ENCODE measurements around the gene GNB2. TPM values are rescaled to one million over a fixed set of nuclear protein-coding genes. Genes with fewer than 3 reads are reported as not detected.

The GNB2 gene
- polyA plus RNA-seq, 1 donor (not counting 4 experiments of a cell fraction or from before 2014, with no cell fraction given) = 87.2 TPM

DNA sequence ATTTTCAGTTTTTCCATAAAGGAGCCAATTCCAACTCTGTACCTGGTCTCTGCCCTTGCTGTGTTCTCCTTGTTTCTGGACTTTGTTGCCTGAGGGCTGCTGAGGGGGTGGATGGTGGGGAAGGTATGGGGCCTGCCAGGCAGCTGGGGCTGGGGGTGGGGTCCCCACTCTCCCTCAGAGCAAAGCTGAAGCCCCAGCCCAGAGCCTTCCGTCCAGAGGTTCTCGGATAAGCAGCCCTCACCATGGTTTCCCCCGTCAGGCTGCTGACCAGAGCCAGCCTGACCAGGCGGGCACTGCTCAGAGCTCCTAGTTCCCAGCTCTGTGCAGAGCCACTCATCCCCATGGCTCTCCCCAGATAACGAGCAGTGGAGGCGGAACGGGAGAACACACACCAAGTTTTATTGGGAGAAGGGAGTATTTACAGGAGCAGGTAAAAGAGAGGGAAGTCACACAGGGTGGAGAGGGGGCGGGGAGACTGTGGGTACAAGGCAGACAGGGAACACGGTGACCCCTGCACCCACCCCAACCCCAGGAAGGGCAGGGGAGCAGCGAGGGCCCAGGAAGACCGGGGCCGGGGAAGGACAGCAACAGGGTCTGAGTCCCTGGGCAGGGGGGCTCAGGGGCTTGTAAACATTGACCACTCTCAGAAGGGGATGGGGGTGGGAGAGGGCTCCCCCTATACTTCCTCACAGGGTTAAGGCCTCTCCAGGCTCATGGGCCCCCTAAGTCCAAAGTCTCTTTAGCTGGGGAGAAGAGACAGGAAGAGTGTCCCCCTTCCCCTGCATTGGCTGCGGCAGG lies 5.8 kb downstream of the GNB2 start:
- H3K36me3 ChIP-seq (ENCODE audit: control insufficient read depth in 2 of 2, extremely low read depth in 1 of 2, insufficient read depth in 2 of 2, low read length in 2 of 2) = peaks cover 28% of the 10 kb centered on the region in 2 experiments
- H2AFZ ChIP-seq (ENCODE audit: control insufficient read depth, low read length) = no peak overlapping the region
- peaks cover 25% of the 10 kb centered on the region for H3K79me2 ChIP-seq (ENCODE audit: control insufficient read depth, insufficient read depth, low read length)
- no peak overlapping the region for H3K9ac ChIP-seq (ENCODE audit: control insufficient read depth, extremely low read depth, insufficient read depth, low read length)
- no peaks in the 10 kb centered on the region for H3K9me3 ChIP-seq (ENCODE audit: control insufficient read depth, low read depth, low read length)
- H3K9me1 ChIP-seq (ENCODE audit: control insufficient read depth, extremely low read depth, insufficient read depth, low read length) = no peaks in the 10 kb centered on the region
- H4K20me1 ChIP-seq (ENCODE audit: control insufficient read depth, extremely low read depth, insufficient read depth, low read length) = peaks cover 3% of the 10 kb centered on the region
- dilution Hi-C loops (cut with MboI; ENCODE audit: extremely low pct_ligation_motif_present, low sequenced_read_pairs) = no loop called here
- H3K4me2 ChIP-seq (ENCODE audit: control insufficient read depth, extremely low read depth, insufficient read depth, low read depth, low read length) = no peak overlapping the region
- H3K27ac ChIP-seq (ENCODE audit: control insufficient read depth, insufficient read depth, low read length) = no peak overlapping the region
- FAIRE-seq = no peak
- TF ChIP-seq EZH2 (IDR thresholded peaks at IDR 0.05; ENCODE audit: low read length) = no peak
- TF ChIP-seq, protein P1, sequence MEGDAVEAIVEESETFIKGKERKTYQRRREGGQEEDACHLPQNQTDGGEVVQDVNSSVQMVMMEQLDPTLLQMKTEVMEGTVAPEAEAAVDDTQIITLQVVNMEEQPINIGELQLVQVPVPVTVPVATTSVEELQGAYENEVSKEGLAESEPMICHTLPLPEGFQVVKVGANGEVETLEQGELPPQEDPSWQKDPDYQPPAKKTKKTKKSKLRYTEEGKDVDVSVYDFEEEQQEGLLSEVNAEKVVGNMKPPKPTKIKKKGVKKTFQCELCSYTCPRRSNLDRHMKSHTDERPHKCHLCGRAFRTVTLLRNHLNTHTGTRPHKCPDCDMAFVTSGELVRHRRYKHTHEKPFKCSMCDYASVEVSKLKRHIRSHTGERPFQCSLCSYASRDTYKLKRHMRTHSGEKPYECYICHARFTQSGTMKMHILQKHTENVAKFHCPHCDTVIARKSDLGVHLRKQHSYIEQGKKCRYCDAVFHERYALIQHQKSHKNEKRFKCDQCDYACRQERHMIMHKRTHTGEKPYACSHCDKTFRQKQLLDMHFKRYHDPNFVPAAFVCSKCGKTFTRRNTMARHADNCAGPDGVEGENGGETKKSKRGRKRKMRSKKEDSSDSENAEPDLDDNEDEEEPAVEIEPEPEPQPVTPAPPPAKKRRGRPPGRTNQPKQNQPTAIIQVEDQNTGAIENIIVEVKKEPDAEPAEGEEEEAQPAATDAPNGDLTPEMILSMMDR (optimal IDR thresholded peaks at IDR 0.05 in 1 of 3, IDR thresholded peaks at IDR 0.05 in 1 of 3, conservative IDR thresholded peaks at IDR 0.05 in 1 of 3; ENCODE audit: extremely low read depth in 1 of 3, insufficient read depth in 2 of 3, low read length in 3 of 3) = no peak
- peaks cover 10% of the 10 kb centered on the region for H3K4me1 ChIP-seq (ENCODE audit: control insufficient read depth, extremely low read depth, insufficient read depth, low read length)
- H3K4me3 ChIP-seq (ENCODE audit: control insufficient read depth in 2 of 3, extremely low read depth in 1 of 3, insufficient read depth in 2 of 3, low read depth in 1 of 3, low read length in 3 of 3) = no peak overlapping the region
- no peak for DNase-seq (ENCODE audit: low read depth, low spot score)
- H3K27me3 ChIP-seq (ENCODE audit: control insufficient read depth, extremely low read depth, insufficient read depth, low read length) = no peaks in the 10 kb centered on the region

DNA sequence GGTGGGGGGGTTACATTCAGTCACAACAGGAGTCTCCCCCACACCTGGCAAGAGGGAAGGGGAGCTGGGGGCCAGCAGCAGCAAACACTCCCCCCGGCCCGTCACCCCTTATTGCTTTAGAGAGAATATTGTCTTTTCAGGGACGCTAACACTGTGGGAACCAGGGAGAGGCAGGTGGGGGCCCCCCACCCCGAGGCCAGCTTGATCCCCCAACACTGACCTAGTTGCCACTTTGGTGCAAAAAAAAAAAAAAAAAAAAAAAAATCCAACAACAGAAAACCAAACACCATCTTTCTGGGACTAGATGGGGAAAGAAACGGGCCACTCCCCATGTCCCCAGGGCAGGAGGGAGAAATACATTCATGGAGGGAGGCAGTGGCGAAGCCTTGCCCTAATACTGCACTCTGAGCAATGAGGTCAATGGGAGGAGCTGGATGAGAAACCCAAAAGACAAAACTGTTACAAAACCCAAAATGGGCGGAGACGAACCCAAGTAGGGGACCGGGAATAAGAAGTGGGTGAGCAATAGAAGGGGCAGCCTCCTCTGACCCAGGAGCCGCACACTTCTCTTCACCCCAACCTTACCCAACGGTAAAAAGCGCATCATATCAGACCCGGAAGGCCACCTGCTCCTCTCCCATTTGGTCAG lies 6.5 kb downstream of the GNB2 start:
- peaks cover 31 to 32% of the 10 kb centered on the region in 2 experiments for H3K36me3 ChIP-seq (ENCODE audit: control insufficient read depth in 2 of 2, extremely low read depth in 1 of 2, insufficient read depth in 2 of 2, low read length in 2 of 2)
- H3K9ac ChIP-seq (ENCODE audit: control insufficient read depth, extremely low read depth, insufficient read depth, low read length) = no peak overlapping the region

More for the DNA sequence above, 6.5 kb downstream of the GNB2 start:
- H3K4me1 ChIP-seq (ENCODE audit: control insufficient read depth, extremely low read depth, insufficient read depth, low read length) = peaks cover 10% of the 10 kb centered on the region
- DNase-seq (ENCODE audit: low read depth, low spot score) (no peak), FAIRE-seq (no peak)
- H3K79me2 ChIP-seq (ENCODE audit: control insufficient read depth, insufficient read depth, low read length) = peaks cover 19% of the 10 kb centered on the region
- TF ChIP-seq, protein P1 (optimal IDR thresholded peaks at IDR 0.05 in 1 of 3, IDR thresholded peaks at IDR 0.05 in 1 of 3, conservative IDR thresholded peaks at IDR 0.05 in 1 of 3; ENCODE audit: extremely low read depth in 1 of 3, insufficient read depth in 2 of 3, low read length in 3 of 3) = no peak
- TF ChIP-seq EZH2 (IDR thresholded peaks at IDR 0.05; ENCODE audit: low read length) = no peak
- H4K20me1 ChIP-seq (ENCODE audit: control insufficient read depth, extremely low read depth, insufficient read depth, low read length) = peaks cover 3% of the 10 kb centered on the region
- H3K27ac ChIP-seq (ENCODE audit: control insufficient read depth, insufficient read depth, low read length) = no peak overlapping the region
- H3K27me3 ChIP-seq (ENCODE audit: control insufficient read depth, extremely low read depth, insufficient read depth, low read length) = no peaks in the 10 kb centered on the region
- H3K9me3 ChIP-seq (ENCODE audit: control insufficient read depth, low read depth, low read length) = no peaks in the 10 kb centered on the region
- no peak overlapping the region for H3K4me3 ChIP-seq (ENCODE audit: control insufficient read depth in 2 of 3, extremely low read depth in 1 of 3, insufficient read depth in 2 of 3, low read depth in 1 of 3, low read length in 3 of 3)
- H3K9me1 ChIP-seq (ENCODE audit: control insufficient read depth, extremely low read depth, insufficient read depth, low read length) = no peaks in the 10 kb centered on the region
- no peak overlapping the region for H3K4me2 ChIP-seq (ENCODE audit: control insufficient read depth, extremely low read depth, insufficient read depth, low read depth, low read length)
- no peak overlapping the region for H2AFZ ChIP-seq (ENCODE audit: control insufficient read depth, low read length)
- dilution Hi-C loops (cut with MboI; ENCODE audit: extremely low pct_ligation_motif_present, low sequenced_read_pairs) = no loop called here
